Measurements from ENCODE around the gene CDK18.

DNA sequence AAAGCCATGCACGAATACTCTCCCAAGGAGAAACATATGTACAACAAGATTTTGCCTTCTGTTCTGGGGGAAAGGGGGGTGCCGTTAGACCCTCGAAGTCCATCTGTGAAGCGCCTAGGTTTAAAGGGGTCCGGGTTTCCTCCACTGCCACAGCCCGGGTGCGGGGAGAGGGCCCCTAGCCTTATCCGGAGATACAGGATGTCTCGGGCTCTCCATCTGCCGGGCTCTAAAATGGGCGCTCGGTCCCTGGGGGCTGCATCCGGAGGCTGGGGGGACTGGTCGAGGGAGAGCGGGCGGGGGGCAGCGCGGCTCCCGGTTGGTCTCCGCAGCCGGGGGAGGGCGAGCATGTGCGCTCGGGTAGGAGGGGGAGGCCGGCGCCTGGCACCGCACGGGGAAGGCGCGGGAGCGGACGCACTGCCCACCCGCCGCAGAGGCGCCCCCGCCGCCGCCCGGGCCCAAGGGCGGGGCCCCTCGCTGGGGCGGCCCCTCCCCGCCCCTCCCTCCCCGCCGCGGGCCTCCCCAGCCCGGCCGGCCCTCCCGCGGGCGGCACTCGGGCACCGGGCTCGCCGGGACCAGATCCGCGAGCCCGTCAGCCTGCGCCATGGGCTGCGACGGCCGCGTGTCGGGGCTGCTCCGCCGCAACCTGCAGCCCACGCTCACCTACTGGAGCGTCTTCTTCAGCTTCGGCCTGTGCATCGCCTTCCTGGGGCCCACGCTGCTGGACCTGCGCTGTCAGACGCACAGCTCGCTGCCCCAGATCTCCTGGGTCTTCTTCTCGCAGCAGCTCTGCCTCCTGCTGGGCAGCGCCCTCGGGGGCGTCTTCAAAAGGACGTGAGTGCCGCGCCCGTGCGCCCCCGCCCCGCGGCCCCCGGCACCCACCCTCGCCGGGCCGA lies 64.2 kb downstream of the CDK18 start:
- peak; percentile 89 for TF ChIP-seq EZH2 (IDR thresholded peaks at IDR 0.05; ENCODE audit: insufficient read depth, poor library complexity, severe bottlenecking)
- TF ChIP-seq EZH2phosphoT487 (IDR thresholded peaks at IDR 0.05; ENCODE audit: insufficient read depth, low read depth), result 0 out of 2 replicates have a peak, but pooled peaks have one; percentile 52

Data from GM23248 (cell line).